Thoracic aorta endothelial cell (primary cell): Measurements from ENCODE around the gene KCTD12. TPM values are rescaled to one million over a fixed set of nuclear protein-coding genes. Genes with fewer than 3 reads are reported as not detected.

Experiments
- total RNA-seq: library from RNA; depleted of rRNA; stranded (reverse); fragments of >200 nt; gene quantifications from 2 replicates; pipeline ENCODE4 v1.2.3, GENCODE V29; 2012

KCTD12 gene
- total RNA-seq: 165 and 310 TPM in 2 replicates

GRCh38 chr13:76886292-76887075 is at the start of gene KCTD12:
Gene KCTD12, minus strand, starts transcription at chr13:76886405. Its CDS starts 257 bp downstream, at chr13:76886148.

Other genes starting within 250 kb of the KCTD12 start
- not detected in 2 replicates for gene ACOD1, start 62.1 kb upstream of the KCTD12 start, total RNA-seq
- 27.1 and 32.0 TPM in 2 replicates for gene CLN5, start 105.7 kb upstream of the KCTD12 start, total RNA-seq
- 70.3 and 70.9 TPM in 2 replicates for gene FBXL3, start 140.8 kb upstream of the KCTD12 start, total RNA-seq